ENCODE results near the gene ZNF597. TPM values are rescaled to one million over a fixed set of nuclear protein-coding genes. Genes with fewer than 3 reads are reported as not detected.

ZNF597 gene
- total RNA-seq, 1 experiment from 2014 or later, result 2.7 TPM

- ChIA-PET POLR2A (no interaction called here), CTCF (interaction anchor here (0.6 kb wide), 1 partner anchor 26 kb away, joined by 3 read pairs; no protein-coding TSS in a partner anchor)
- no peaks in the 10 kb centered on the region for H3K9me3 ChIP-seq (ENCODE audit: control insufficient read depth, insufficient read depth, low read depth, low read length)
- no peak overlapping the region for H3K4me3 ChIP-seq (ENCODE audit: low read depth in 2 of 2, low read length in 2 of 2)
- DNase-seq (ENCODE audit: low read depth, low spot score), result no peak
- no TSS peak for BruUV-seq (replicated peaks)
- no peaks in the 10 kb centered on the region for H3K4me1 ChIP-seq (ENCODE audit: control insufficient read depth, insufficient read depth, low read length)
- intact Hi-C loops (cut with micrococcal nuclease; ENCODE audit: unreplicated experiment), result no loop called here
- ATAC-seq, result no peak
- no peak overlapping the region for H3K27ac ChIP-seq (ENCODE audit: low read length)
- H3K36me3 ChIP-seq (ENCODE audit: control insufficient read depth, insufficient read depth, low read length), result peaks cover 7% of the 10 kb centered on the region; the same call in 1 of the 2 replicates
- no peaks in the 10 kb centered on the region for H3K27me3 ChIP-seq (ENCODE audit: control insufficient read depth, insufficient read depth, low read length)
- TF ChIP-seq, protein P1, sequence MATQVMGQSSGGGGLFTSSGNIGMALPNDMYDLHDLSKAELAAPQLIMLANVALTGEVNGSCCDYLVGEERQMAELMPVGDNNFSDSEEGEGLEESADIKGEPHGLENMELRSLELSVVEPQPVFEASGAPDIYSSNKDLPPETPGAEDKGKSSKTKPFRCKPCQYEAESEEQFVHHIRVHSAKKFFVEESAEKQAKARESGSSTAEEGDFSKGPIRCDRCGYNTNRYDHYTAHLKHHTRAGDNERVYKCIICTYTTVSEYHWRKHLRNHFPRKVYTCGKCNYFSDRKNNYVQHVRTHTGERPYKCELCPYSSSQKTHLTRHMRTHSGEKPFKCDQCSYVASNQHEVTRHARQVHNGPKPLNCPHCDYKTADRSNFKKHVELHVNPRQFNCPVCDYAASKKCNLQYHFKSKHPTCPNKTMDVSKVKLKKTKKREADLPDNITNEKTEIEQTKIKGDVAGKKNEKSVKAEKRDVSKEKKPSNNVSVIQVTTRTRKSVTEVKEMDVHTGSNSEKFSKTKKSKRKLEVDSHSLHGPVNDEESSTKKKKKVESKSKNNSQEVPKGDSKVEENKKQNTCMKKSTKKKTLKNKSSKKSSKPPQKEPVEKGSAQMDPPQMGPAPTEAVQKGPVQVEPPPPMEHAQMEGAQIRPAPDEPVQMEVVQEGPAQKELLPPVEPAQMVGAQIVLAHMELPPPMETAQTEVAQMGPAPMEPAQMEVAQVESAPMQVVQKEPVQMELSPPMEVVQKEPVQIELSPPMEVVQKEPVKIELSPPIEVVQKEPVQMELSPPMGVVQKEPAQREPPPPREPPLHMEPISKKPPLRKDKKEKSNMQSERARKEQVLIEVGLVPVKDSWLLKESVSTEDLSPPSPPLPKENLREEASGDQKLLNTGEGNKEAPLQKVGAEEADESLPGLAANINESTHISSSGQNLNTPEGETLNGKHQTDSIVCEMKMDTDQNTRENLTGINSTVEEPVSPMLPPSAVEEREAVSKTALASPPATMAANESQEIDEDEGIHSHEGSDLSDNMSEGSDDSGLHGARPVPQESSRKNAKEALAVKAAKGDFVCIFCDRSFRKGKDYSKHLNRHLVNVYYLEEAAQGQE (IDR thresholded peaks at IDR 0.05; ENCODE audit: insufficient read depth in 1 of 2, low read depth in 2 of 2, low read length in 1 of 2), result no peak
- TF ChIP-seq TCF7L2 (IDR thresholded peaks at IDR 0.05; ENCODE audit: low read depth, low read length), result no peak
- no peak for TF ChIP-seq POLR2AphosphoS5 (IDR thresholded peaks at IDR 0.05; ENCODE audit: low read depth, low read length)
- TF ChIP-seq, protein P2, sequence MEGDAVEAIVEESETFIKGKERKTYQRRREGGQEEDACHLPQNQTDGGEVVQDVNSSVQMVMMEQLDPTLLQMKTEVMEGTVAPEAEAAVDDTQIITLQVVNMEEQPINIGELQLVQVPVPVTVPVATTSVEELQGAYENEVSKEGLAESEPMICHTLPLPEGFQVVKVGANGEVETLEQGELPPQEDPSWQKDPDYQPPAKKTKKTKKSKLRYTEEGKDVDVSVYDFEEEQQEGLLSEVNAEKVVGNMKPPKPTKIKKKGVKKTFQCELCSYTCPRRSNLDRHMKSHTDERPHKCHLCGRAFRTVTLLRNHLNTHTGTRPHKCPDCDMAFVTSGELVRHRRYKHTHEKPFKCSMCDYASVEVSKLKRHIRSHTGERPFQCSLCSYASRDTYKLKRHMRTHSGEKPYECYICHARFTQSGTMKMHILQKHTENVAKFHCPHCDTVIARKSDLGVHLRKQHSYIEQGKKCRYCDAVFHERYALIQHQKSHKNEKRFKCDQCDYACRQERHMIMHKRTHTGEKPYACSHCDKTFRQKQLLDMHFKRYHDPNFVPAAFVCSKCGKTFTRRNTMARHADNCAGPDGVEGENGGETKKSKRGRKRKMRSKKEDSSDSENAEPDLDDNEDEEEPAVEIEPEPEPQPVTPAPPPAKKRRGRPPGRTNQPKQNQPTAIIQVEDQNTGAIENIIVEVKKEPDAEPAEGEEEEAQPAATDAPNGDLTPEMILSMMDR (IDR thresholded peaks at IDR 0.05), result no peak
- no peak for TF ChIP-seq SIN3A (IDR thresholded peaks at IDR 0.05; ENCODE audit: borderline replicate concordance, insufficient read depth, low read depth, low read length)
- in situ Hi-C loops (cut with HindIII; ENCODE audit: low pct_unique_long_range_greater_than_20kb, low sequenced_read_pairs), result no loop called here
Observed at GRCh38 chr16:3487521-3488410, 44.5 kb upstream of the ZNF597 start.

- H3K27me3 ChIP-seq (ENCODE audit: control insufficient read depth, insufficient read depth, low read length), result no peaks in the 10 kb centered on the region
- ATAC-seq (no peak), DNase-seq (ENCODE audit: low read depth, low spot score) (no peak)
- ChIA-PET POLR2A (no interaction called here), CTCF (no interaction called here)
- no TSS peak for BruUV-seq (replicated peaks)
- no peak overlapping the region for H3K4me3 ChIP-seq (ENCODE audit: low read depth in 2 of 2, low read length in 2 of 2)
- intact Hi-C loops (cut with micrococcal nuclease; ENCODE audit: unreplicated experiment) (no loop called here), in situ Hi-C loops (cut with HindIII; ENCODE audit: low pct_unique_long_range_greater_than_20kb, low sequenced_read_pairs) (no loop called here)
- no peaks in the 10 kb centered on the region for H3K4me1 ChIP-seq (ENCODE audit: control insufficient read depth, insufficient read depth, low read length)
- peaks cover 8% of the 10 kb centered on the region; the same call in 1 of the 2 replicates for H3K36me3 ChIP-seq (ENCODE audit: control insufficient read depth, insufficient read depth, low read length)
- no peak for TF ChIP-seq SIN3A (IDR thresholded peaks at IDR 0.05; ENCODE audit: borderline replicate concordance, insufficient read depth, low read depth, low read length)
- TF ChIP-seq TCF7L2 (IDR thresholded peaks at IDR 0.05; ENCODE audit: low read depth, low read length), result no peak
- TF ChIP-seq, protein P1 (IDR thresholded peaks at IDR 0.05; ENCODE audit: insufficient read depth in 1 of 2, low read depth in 2 of 2, low read length in 1 of 2), result no peak
- TF ChIP-seq, protein P2 (IDR thresholded peaks at IDR 0.05), result no peak
- TF ChIP-seq POLR2AphosphoS5 (IDR thresholded peaks at IDR 0.05; ENCODE audit: low read depth, low read length), result no peak
- H3K27ac ChIP-seq (ENCODE audit: low read length), result no peak overlapping the region
- H3K9me3 ChIP-seq (ENCODE audit: control insufficient read depth, insufficient read depth, low read depth, low read length), result no peaks in the 10 kb centered on the region
Observed at GRCh38 chr16:3486506-3487215, 43.4 kb upstream of the ZNF597 start.

All from Panc1 (cell line).